ENCODE results near the gene LINS1.

GRCh38 chr15:100544946-100545345 is 57.0 kb downstream of the LINS1 start:
- TF ChIP-seq CTCF (IDR thresholded peaks at IDR 0.05) (no peak), POLR2A (IDR thresholded peaks at IDR 0.05) (no peak)

Measured in stomach (tissue), 4 donors.